NCI-H2171 (cell line): ENCODE results near the gene TRDN.
A peak's percentile ranks its signal among the peaks of the same experiment; 100 is the strongest.

Experiments used
- DNase-seq: peaks from one replicate; lab custom pipeline; 2025; lab: John Stamatoyannopoulos, UW

Gene TRDN, protein sequence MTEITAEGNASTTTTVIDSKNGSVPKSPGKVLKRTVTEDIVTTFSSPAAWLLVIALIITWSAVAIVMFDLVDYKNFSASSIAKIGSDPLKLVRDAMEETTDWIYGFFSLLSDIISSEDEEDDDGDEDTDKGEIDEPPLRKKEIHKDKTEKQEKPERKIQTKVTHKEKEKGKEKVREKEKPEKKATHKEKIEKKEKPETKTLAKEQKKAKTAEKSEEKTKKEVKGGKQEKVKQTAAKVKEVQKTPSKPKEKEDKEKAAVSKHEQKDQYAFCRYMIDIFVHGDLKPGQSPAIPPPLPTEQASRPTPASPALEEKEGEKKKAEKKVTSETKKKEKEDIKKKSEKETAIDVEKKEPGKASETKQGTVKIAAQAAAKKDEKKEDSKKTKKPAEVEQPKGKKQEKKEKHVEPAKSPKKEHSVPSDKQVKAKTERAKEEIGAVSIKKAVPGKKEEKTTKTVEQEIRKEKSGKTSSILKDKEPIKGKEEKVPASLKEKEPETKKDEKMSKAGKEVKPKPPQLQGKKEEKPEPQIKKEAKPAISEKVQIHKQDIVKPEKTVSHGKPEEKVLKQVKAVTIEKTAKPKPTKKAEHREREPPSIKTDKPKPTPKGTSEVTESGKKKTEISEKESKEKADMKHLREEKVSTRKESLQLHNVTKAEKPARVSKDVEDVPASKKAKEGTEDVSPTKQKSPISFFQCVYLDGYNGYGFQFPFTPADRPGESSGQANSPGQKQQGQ

DNA sequence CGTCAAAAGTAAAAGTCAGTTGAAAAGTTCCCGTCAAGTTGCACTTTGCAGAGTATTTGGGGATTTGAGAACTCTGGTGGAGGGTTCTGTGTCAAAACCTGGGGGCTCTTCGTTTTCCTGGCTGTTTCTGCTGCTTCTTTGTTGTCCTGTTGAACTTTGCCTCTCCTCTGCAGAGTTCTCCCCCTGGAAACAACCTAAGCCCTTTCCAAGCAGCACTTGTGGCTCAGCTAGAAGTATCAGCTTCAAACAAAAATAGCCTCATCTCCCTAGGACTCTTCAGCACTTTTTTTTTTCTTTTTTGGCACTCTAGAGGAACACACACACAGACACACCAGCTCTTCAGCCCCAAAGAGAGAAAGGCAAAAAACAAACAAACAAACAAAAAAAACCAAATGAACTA is at the start of gene TRDN:
TSS of gene TRDN (minus strand) at position 169 of the 400 bp plus-strand sequence. CDS start 175 bp downstream, outside the sequence.
- no peak for DNase-seq

- DNase-seq = no peak
Measured at GRCh38 chr6:123681957-123682462, 45.3 kb upstream of the TRDN start.

GRCh38 chr6:123677897-123678296 is 41.1 kb upstream of the TRDN start:
- DNase-seq = no peak

GRCh38 chr6:123676793-123677192 is 40.0 kb upstream of the TRDN start:
- no peak for DNase-seq

DNA sequence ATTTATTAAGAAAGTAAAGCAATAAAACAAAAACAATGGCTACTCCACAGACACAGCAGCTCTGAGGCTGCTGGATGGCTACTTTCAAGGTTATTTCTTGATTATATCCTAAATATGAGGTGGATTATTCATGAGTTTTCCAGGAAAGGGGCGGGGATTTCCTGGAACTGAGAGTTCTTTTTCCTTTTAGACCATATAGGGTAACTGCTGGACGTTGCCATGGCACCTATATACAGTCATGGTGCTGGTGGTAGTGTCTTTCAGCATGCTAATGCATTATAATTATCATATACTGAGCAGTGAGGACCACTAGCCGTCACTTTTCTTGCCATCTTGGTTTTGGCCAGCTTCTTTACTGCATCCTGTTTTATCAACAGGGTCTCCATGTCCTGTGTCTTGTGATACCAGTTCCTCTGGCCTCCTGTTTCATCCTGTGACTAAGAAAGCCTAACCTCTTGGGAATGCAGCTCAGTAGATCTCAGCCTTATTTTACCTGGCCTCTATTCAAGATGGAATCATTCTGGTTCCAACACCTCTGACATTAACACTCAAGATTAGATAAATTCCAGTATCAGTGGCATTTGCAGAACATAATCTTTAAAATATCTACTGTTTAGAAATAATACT is 32.3 kb upstream of the TRDN start:
- DNase-seq = no peak

GRCh38 chr6:123668063-123668462 is 31.3 kb upstream of the TRDN start:
- no peak for DNase-seq

- DNase-seq = no peak
Measured at GRCh38 chr6:123663436-123663835, 26.7 kb upstream of the TRDN start.

- DNase-seq = no peak
Measured at GRCh38 chr6:123662757-123663156, 26.0 kb upstream of the TRDN start.

DNA sequence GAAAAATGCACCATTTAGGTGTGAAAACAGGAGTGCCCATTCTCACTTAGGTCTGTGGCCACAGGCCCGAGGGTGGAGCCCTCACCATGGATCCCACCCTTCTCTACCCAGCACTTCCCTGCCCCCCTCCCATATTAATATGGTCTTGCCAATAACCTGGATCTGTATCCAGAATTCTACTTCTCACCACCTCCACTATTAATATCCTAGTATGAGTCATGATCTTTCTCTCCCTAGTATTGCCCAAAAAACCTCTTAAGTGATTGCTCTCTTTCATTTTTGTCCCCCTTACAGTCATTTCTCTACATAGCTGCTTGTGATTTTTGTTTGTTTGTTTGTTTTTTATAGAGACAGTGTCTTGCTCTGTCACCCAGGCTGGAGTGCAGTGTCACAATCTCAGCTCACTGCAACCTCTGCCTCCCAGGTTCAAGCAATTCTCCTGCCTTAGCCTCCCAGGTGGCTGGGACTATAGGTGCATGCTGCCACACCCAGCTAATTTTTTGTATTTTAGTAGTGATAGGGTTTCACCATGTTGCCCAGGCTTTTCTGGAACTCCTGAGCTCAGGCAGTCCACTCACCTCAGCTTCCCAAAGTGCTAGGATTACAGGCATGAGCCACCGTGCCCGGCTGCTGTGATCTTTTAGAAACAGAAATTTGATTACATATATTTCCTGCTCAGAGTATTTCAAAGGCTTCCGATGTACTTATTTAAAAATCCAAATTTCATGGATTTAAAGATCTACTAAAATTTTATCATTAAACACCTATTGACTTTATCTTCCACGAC is 24.5 kb upstream of the TRDN start:
- DNase-seq = no peak

GRCh38 chr6:123659960-123660748 is 23.4 kb upstream of the TRDN start:
- no peak for DNase-seq

DNA sequence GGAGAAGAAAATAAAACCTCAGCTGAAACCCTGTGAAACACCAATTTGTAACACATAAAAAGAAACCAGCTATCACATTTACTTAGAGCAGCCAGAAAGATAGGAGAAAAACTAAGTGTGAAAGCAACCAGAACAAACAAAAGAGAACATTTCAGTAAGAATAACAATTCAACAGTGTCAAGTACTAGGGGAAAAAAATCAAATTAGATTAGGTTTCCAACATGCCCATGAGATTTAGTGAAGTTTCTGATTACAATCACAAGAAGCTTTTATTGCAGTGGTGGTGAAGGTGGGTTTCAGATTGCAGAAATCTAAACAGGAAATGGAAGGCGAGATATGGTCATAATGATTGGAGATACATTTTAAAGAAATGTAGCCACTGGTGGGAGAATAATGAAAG is 22.1 kb upstream of the TRDN start:
- peak; percentile 35 for DNase-seq

DNA sequence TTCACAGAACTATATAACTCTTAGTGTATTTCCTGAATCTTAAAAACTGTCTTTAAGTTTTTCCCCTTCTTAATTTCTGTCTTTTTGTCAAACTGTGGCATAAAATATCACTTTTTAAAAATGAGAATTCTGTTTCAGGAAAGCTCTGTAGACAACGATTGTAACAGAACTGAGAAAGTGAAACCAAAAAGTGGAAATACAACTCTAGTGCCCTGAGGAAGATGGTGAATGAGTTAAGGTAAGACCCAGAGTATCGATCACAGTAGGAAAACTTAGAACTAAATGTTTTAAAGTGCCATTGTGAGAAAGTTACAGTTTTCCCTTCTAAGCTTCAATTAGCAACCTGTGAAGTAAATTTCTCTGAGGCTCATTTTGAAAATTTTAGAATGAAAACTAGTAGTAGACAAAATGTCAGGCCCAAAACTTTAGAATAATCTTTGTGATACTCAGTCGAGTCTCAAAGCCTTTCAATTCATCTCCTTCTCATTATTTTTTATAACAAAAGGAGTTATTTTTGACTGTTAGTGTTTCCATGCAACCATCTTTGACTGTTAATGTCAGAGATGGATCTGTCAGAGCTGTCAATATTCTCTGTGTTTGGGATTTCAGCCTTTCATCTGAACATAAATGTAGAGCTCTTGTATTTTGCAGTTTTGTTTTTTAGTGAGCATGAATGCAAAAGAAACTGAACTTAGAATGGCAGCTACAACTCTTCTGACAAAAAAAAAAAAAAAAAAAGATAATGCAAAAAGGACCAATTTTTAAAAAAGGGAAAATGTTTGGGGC is 19.0 kb upstream of the TRDN start:
- no peak for DNase-seq

- DNase-seq = no peak
Measured at GRCh38 chr6:123648723-123649122, 12.0 kb upstream of the TRDN start.

- DNase-seq = no peak
Measured at GRCh38 chr6:123648020-123648580, 11.3 kb upstream of the TRDN start.

- DNase-seq = no peak
Measured at GRCh38 chr6:123641497-123641896, 4.7 kb upstream of the TRDN start.

GRCh38 chr6:123640567-123641187 is 3.9 kb upstream of the TRDN start:
- DNase-seq = no peak

DNA sequence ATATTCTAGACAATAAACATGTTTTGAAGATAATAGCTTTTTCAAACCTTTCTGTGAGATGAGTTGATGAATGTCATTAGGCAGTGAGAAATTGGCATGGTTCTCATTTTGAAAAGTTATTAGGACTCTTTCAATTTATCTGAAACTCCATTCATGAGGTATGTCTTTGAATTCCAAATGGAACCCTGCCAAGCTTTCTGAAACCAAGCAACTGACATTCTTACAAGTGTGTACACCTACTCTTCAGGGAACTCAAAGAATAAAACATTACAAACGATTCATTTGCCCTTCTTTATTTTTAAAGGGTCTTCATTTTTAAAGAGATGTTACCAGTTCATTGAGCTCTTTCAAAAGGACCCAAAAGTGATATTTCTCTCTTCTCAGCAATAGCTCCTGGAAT is 2.1 kb upstream of the TRDN start:
- no peak for DNase-seq

DNA sequence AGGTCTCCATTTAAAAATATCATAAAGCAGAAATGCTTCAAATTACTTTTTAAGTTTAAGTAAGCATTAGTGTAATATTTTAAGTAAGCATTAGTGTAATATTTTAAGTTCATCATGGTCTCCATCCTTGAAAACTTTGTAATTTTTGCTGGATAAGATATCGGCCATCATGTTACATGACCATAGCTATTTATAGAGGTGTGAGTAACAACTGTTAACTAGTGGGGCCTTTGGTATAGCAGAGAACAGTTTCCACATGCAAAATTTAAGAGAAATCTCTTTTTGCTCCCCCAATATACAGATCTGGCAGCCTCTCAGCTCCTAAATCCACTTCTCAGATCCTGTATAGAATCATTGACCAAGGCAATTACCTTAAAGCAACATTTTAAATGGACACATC is 468 bp downstream of the TRDN start:
- DNase-seq = no peak

DNA sequence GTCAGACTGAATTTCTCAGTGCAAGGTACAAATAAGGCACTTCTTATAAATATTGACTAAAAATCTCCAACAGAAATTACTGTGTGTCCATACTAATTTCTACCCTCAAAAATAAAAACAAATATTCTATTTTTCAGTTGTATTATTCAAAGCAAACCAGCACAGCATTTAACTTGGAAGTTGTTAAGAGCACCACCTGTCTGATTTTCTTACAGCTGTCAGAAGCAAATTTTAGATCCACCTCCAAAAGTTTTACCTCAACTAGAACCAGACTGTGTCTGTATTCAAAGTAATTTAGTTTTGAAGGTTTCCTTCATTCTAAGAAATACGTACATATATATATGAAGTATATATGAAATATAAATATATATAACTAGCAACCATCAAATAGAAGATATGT is 1.2 kb downstream of the TRDN start:
- DNase-seq = no peak

DNA sequence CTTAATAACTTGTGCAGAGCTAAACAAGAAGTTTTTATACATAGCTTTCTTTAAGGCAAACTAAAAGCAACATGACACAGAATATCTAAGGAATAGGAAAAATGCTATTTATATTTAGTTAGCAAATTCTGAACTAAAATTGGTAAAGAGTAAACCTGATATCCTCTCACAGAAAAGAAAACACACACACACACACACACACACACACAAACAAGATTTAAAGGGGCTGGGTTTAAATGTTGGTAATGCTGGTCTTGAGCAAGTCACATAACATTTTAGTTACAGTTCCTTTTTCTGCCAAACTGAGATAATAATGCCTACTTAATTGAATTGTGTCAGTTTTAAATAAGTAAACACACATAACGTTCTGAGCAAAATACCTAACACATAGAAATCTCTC is 1.6 kb downstream of the TRDN start:
- no peak for DNase-seq
